GM12878 (cell line): ENCODE results near the gene CMTM3. TPM values are rescaled to one million over a fixed set of nuclear protein-coding genes. Genes with fewer than 3 reads are reported as not detected.

Source experiments
- ASH2L ChIP-seq: fragments of 300-600, 200-600 bp; sonication (generic); IDR thresholded peaks from 2 replicates; pipeline ENCODE4 v1.6.1; 2017; ENCODE audit warnings: low read depth, mild to moderate bottlenecking, borderline replicate concordance
- BACH1 ChIP-seq: fragments of 450-650 bp; IDR thresholded peaks from 2 replicates; pipeline ENCODE4 v1.6.1; 2017; ENCODE audit warnings: mild to moderate bottlenecking, borderline replicate concordance
- CHD1 ChIP-seq: IDR thresholded peaks from 2 replicates; pipeline ENCODE4 v1.6.1; 2012; ENCODE audit warnings: low read depth, low read length, improper control_type of control experiment
- E4F1 ChIP-seq: fragments of 450-650 bp; IDR thresholded peaks from 2 replicates; pipeline ENCODE4 v1.6.1; 2018; ENCODE audit warnings: borderline replicate concordance, mild to moderate bottlenecking; ENCODE audit not compliant: partially characterized antibody
- FOS ChIP-seq: IDR thresholded peaks from 3 replicates; pipeline ENCODE4 v1.6.1; 2011; ENCODE audit warnings: borderline replicate concordance; ENCODE audit not compliant: insufficient read length; ENCODE audit errors: extremely low read depth
- IKZF2 ChIP-seq, 2 experiments: fragments of 450-650 bp; IDR thresholded peaks; 2 replicates each; pipeline ENCODE4 v1.6.1; 2017; ENCODE audit warnings: mild to moderate bottlenecking in 2 of 2, moderate library complexity in 2 of 2
- MXI1 ChIP-seq: fragments of 150-350 bp; IDR thresholded peaks from 2 replicates; pipeline ENCODE4 v1.6.1; 2011; ENCODE audit warnings: low read depth, mild to moderate bottlenecking, inconsistent platforms, low read length, improper control_type of control experiment
- POLR2A ChIP-seq: IDR thresholded peaks from 2 replicates; pipeline ENCODE4 v1.6.1; 2011; ENCODE audit warnings: low read depth, mild to moderate bottlenecking, low read length
- RCOR1 ChIP-seq: conservative IDR thresholded peaks from 2 replicates; pipeline ENCODE4 v1.6.1; 2012; ENCODE audit warnings: low read depth, low read length, improper control_type of control experiment
- SRF ChIP-seq, 2 experiments: IDR thresholded peaks; 2 replicates each; pipeline ENCODE4 v1.6.1; 2011; ENCODE audit warnings: low read depth in 2 of 2, low read length in 2 of 2, mild to moderate bottlenecking in 1 of 2, moderate library complexity in 1 of 2
- polyA plus RNA-seq, 11 experiments: library from polyadenylated mRNA; depleted of rRNA in 4 of 11; unstranded in 6 of 11; stranded (reverse) in 5 of 11; fragments of >200 nt; fragmentation: Nextera tagmentation in 4 of 11; fragmentation: Illumina TruSeq in 1 of 11; extraction: Ambion mirVana in 4 of 11; extraction: Trizol in 1 of 11; gene quantifications; 1 replicate in 1 of 11; 2 replicates in 10 of 11; pipeline versions ENCODE4 v1.2.1 to v1.2.3, GENCODE V29; 2011 to 2016; ENCODE audit warnings: inconsistent platforms in 2 of 11, missing spikeins in 2 of 11, low read depth in 1 of 11
- small RNA-seq: library from RNA; depleted of rRNA; stranded (forward); fragments of <200 nt; gene quantifications from one replicate; pipeline ENCODE3, GENCODE V24; 2014
- total RNA-seq, 4 experiments: library from RNA; depleted of rRNA in 3 of 4; stranded (reverse); fragments of >200 nt in 3 of 4; fragmentation: Illumina TruSeq in 1 of 4; extraction: Trizol in 1 of 4; gene quantifications; 2 replicates each; pipeline versions ENCODE4 v1.2.1 to v1.2.3, GENCODE V29; 2013 to 2021

The CMTM3 gene
- total and polyA plus RNA-seq, 10 of the 15 experiments (the other 5 are each of a cell fraction or from before 2014, with no cell fraction given): 5.4 to 47.4 (median 28.6) TPM

GRCh38 chr16:66662445-66663194 is 58.1 kb downstream of the CMTM3 start (continued):
- TF ChIP-seq MXI1 (no peak), RCOR1 (no peak), BACH1 (no peak), ASH2L (no peak), CHD1 (no peak), IKZF2 (IDR thresholded peaks at IDR 0.05) (no peak), E4F1 (no peak), POLR2A (no peak), FOS (no peak), SRF (IDR thresholded peaks at IDR 0.05; ENCODE audit: low read depth in 2 of 2, low read length in 2 of 2) (no peak)

Small RNA genes lying within 50 kb of the gene (small RNA-seq; reads per million reads assigned to genes)
- not detected for gene CKLF-CMTM1

Other genes with a start within 250 kb of the CMTM3 start
Only the 7 nearest of the 11 such genes appear.
- gene BEAN1, start 177.4 kb upstream of the CMTM3 start, total RNA-seq (2014; rRNA removed): not detected in 2 replicates
- not detected in 2 replicates for gene BEAN1, start 177.4 kb upstream of the CMTM3 start, total RNA-seq (2014; rRNA removed; fragmentation: Illumina TruSeq; extraction: Trizol)
- not detected in 2 replicates for gene BEAN1, start 177.4 kb upstream of the CMTM3 start, total RNA-seq (2021)
- gene BEAN1, start 177.4 kb upstream of the CMTM3 start, polyA plus RNA-seq (2011; rRNA removed): not detected in 2 replicates
- not detected in 2 replicates for gene BEAN1, start 177.4 kb upstream of the CMTM3 start, polyA plus RNA-seq (2014; fragmentation: Illumina TruSeq; extraction: Trizol)
- not detected for gene BEAN1, start 177.4 kb upstream of the CMTM3 start, polyA plus RNA-seq (2014; fragmentation: Nextera tagmentation; extraction: Ambion mirVana)
- gene BEAN1, start 177.4 kb upstream of the CMTM3 start, polyA plus RNA-seq (2014; rRNA removed): not detected in 2 replicates
- not detected for gene BEAN1, start 177.4 kb upstream of the CMTM3 start, polyA plus RNA-seq (2016; fragmentation: Nextera tagmentation; extraction: Ambion mirVana)
- gene TK2, start 54.6 kb upstream of the CMTM3 start, total RNA-seq (2014; rRNA removed): 2.5 and 4.6 TPM in 2 replicates
- 2.8 and 3.5 TPM in 2 replicates for gene TK2, start 54.6 kb upstream of the CMTM3 start, total RNA-seq (2014; rRNA removed; fragmentation: Illumina TruSeq; extraction: Trizol)
- 3.4 and 3.5 TPM in 2 replicates for gene TK2, start 54.6 kb upstream of the CMTM3 start, total RNA-seq (2021)
- 12.4 and 16.1 TPM in 2 replicates for gene TK2, start 54.6 kb upstream of the CMTM3 start, polyA plus RNA-seq (2011; rRNA removed)
- 2.6 and 4.5 TPM in 2 replicates for gene TK2, start 54.6 kb upstream of the CMTM3 start, polyA plus RNA-seq (2014; fragmentation: Illumina TruSeq; extraction: Trizol)
- 1 to 10 TPM; 1.3 TPM for gene TK2, start 54.6 kb upstream of the CMTM3 start, polyA plus RNA-seq (2014; fragmentation: Nextera tagmentation; extraction: Ambion mirVana)
- gene TK2, start 54.6 kb upstream of the CMTM3 start, polyA plus RNA-seq (2014; rRNA removed): 3.2 and 4.0 TPM in 2 replicates
- gene TK2, start 54.6 kb upstream of the CMTM3 start, polyA plus RNA-seq (2016; fragmentation: Nextera tagmentation; extraction: Ambion mirVana): 1 to 10 TPM; 3.3 to 5.1 TPM
- gene CKLF, start 52.1 kb upstream of the CMTM3 start, total RNA-seq (2014; rRNA removed): 56.8 and 61.6 TPM in 2 replicates
- gene CKLF, start 52.1 kb upstream of the CMTM3 start, total RNA-seq (2014; rRNA removed; fragmentation: Illumina TruSeq; extraction: Trizol): 46.7 and 47.1 TPM in 2 replicates
- 40.1 and 40.8 TPM in 2 replicates for gene CKLF, start 52.1 kb upstream of the CMTM3 start, total RNA-seq (2021)
- 117 and 152 TPM in 2 replicates for gene CKLF, start 52.1 kb upstream of the CMTM3 start, polyA plus RNA-seq (2011; rRNA removed)
- gene CKLF, start 52.1 kb upstream of the CMTM3 start, polyA plus RNA-seq (2014; fragmentation: Illumina TruSeq; extraction: Trizol): 24.0 and 60.0 TPM in 2 replicates
- gene CKLF, start 52.1 kb upstream of the CMTM3 start, polyA plus RNA-seq (2014; fragmentation: Nextera tagmentation; extraction: Ambion mirVana): 100 to 1,000 TPM; 181 to 193 TPM
- gene CKLF, start 52.1 kb upstream of the CMTM3 start, polyA plus RNA-seq (2014; rRNA removed): 75.6 and 80.0 TPM in 2 replicates
- gene CKLF, start 52.1 kb upstream of the CMTM3 start, polyA plus RNA-seq (2016; fragmentation: Nextera tagmentation; extraction: Ambion mirVana): 100 to 1,000 TPM; 142 to 143 TPM
- gene CMTM1, start 38.3 kb upstream of the CMTM3 start, total RNA-seq (2014; rRNA removed): 0.60 and 1.8 TPM in 2 replicates
- 0.67 and 0.69 TPM in 2 replicates for gene CMTM1, start 38.3 kb upstream of the CMTM3 start, total RNA-seq (2014; rRNA removed; fragmentation: Illumina TruSeq; extraction: Trizol)
- gene CMTM1, start 38.3 kb upstream of the CMTM3 start, total RNA-seq (2021): 3.0 TPM in 2 replicates
- 0.65 and 1.2 TPM in 2 replicates for gene CMTM1, start 38.3 kb upstream of the CMTM3 start, polyA plus RNA-seq (2011; rRNA removed)
- gene CMTM1, start 38.3 kb upstream of the CMTM3 start, polyA plus RNA-seq (2014; fragmentation: Illumina TruSeq; extraction: Trizol): 0.09 TPM in 1 of 2 replicates, not detected in the other
- gene CMTM1, start 38.3 kb upstream of the CMTM3 start, polyA plus RNA-seq (2014; fragmentation: Nextera tagmentation; extraction: Ambion mirVana): not detected
- 1.00 and 1.3 TPM in 2 replicates for gene CMTM1, start 38.3 kb upstream of the CMTM3 start, polyA plus RNA-seq (2014; rRNA removed)
- gene CMTM1, start 38.3 kb upstream of the CMTM3 start, polyA plus RNA-seq (2016; fragmentation: Nextera tagmentation; extraction: Ambion mirVana): 1 to 10 TPM; 1.6 to 1.7 TPM
- gene CMTM2, start 25.2 kb upstream of the CMTM3 start, total RNA-seq (2014; rRNA removed): 0.34 TPM in 1 of 2 replicates, not detected in the other
- not detected in 2 replicates for gene CMTM2, start 25.2 kb upstream of the CMTM3 start, total RNA-seq (2014; rRNA removed; fragmentation: Illumina TruSeq; extraction: Trizol)
- not detected in 2 replicates for gene CMTM2, start 25.2 kb upstream of the CMTM3 start, total RNA-seq (2021)
- not detected in 2 replicates for gene CMTM2, start 25.2 kb upstream of the CMTM3 start, polyA plus RNA-seq (2011; rRNA removed)
- not detected in 2 replicates for gene CMTM2, start 25.2 kb upstream of the CMTM3 start, polyA plus RNA-seq (2014; fragmentation: Illumina TruSeq; extraction: Trizol)
- gene CMTM2, start 25.2 kb upstream of the CMTM3 start, polyA plus RNA-seq (2014; fragmentation: Nextera tagmentation; extraction: Ambion mirVana): not detected
- gene CMTM2, start 25.2 kb upstream of the CMTM3 start, polyA plus RNA-seq (2014; rRNA removed): 0.26 TPM in 1 of 2 replicates, not detected in the other
- not detected for gene CMTM2, start 25.2 kb upstream of the CMTM3 start, polyA plus RNA-seq (2016; fragmentation: Nextera tagmentation; extraction: Ambion mirVana)
- 0.11 and 0.16 TPM in 2 replicates for gene CMTM4, start 92.0 kb downstream of the CMTM3 start, total RNA-seq (2014; rRNA removed)
- 0.18 and 0.23 TPM in 2 replicates for gene CMTM4, start 92.0 kb downstream of the CMTM3 start, total RNA-seq (2014; rRNA removed; fragmentation: Illumina TruSeq; extraction: Trizol)
- 0.21 and 0.53 TPM in 2 replicates for gene CMTM4, start 92.0 kb downstream of the CMTM3 start, total RNA-seq (2021)
- gene CMTM4, start 92.0 kb downstream of the CMTM3 start, polyA plus RNA-seq (2011; rRNA removed): 0.27 and 0.43 TPM in 2 replicates
- 0.05 and 0.18 TPM in 2 replicates for gene CMTM4, start 92.0 kb downstream of the CMTM3 start, polyA plus RNA-seq (2014; fragmentation: Illumina TruSeq; extraction: Trizol)
- under 1 TPM; 0.02 to 0.08 TPM for gene CMTM4, start 92.0 kb downstream of the CMTM3 start, polyA plus RNA-seq (2014; fragmentation: Nextera tagmentation; extraction: Ambion mirVana)
- gene CMTM4, start 92.0 kb downstream of the CMTM3 start, polyA plus RNA-seq (2014; rRNA removed): 0.10 and 0.13 TPM in 2 replicates
- not detected for gene CMTM4, start 92.0 kb downstream of the CMTM3 start, polyA plus RNA-seq (2016; fragmentation: Nextera tagmentation; extraction: Ambion mirVana)
- gene DYNC1LI2, start 146.9 kb downstream of the CMTM3 start, total RNA-seq (2014; rRNA removed): 27.2 and 28.4 TPM in 2 replicates
- gene DYNC1LI2, start 146.9 kb downstream of the CMTM3 start, total RNA-seq (2014; rRNA removed; fragmentation: Illumina TruSeq; extraction: Trizol): 29.5 TPM in 2 replicates
- 33.9 and 37.9 TPM in 2 replicates for gene DYNC1LI2, start 146.9 kb downstream of the CMTM3 start, total RNA-seq (2021)
- 31.0 and 35.2 TPM in 2 replicates for gene DYNC1LI2, start 146.9 kb downstream of the CMTM3 start, polyA plus RNA-seq (2011; rRNA removed)
- 36.4 and 40.9 TPM in 2 replicates for gene DYNC1LI2, start 146.9 kb downstream of the CMTM3 start, polyA plus RNA-seq (2014; fragmentation: Illumina TruSeq; extraction: Trizol)
- gene DYNC1LI2, start 146.9 kb downstream of the CMTM3 start, polyA plus RNA-seq (2014; fragmentation: Nextera tagmentation; extraction: Ambion mirVana): 1 to 10 TPM; 6.0 to 8.3 TPM
- gene DYNC1LI2, start 146.9 kb downstream of the CMTM3 start, polyA plus RNA-seq (2014; rRNA removed): 39.4 and 47.4 TPM in 2 replicates
- 10 to 100 TPM; 41.8 to 46.5 TPM for gene DYNC1LI2, start 146.9 kb downstream of the CMTM3 start, polyA plus RNA-seq (2016; fragmentation: Nextera tagmentation; extraction: Ambion mirVana)